ENCODE results near the gene BOLA1.
A peak's percentile ranks its signal among the peaks of the same experiment; 100 is the strongest.

BOLA1 gene

DNA sequence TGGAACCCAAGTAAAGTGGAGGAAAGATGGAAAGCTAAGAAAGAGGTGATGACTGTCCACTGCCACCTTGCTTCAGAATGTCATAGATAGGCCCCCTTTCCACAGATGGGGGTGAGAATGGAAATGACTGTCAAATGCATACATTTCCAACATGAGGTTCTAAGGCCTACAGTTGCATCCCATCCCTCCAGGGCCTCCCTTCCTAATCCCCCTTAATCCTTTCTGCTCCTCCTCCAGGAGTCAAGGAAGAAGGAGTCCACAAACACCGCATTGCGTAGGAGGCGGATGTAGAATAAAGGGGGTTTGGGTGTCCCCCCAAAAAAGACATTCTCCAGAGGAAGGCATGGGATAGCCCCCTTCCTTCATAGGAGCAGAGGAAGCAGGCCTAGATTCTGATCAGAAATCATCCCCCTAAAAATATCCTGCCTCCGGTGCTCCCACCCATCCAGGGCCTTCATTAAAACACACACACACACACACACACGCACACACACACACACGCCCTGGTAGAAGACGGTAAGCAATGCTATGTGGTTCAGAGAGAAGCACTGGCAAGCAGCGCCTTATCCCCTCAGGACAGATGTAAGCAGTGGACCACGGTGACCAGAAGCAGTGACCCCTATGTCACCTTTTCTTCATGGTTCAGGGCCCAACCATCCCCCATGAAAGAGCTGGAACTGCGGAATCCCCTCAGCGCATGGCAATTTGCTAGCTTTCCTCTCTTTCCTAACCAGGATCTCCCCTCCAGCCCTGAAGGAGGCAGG lies 16.2 kb downstream of the BOLA1 start:
- H3K27ac Mint-ChIP-seq: peak overlapping the region; percentile 96
- H3K4me3 Mint-ChIP-seq: peak overlapping the region; percentile 81
- H3K4me1 Mint-ChIP-seq: peaks cover 71% of the 10 kb centered on the region
- H3K9me3 Mint-ChIP-seq: no peaks in the 10 kb centered on the region
- H3K27me3 Mint-ChIP-seq (ENCODE audit: low read depth, poor library complexity): peaks cover 12% of the 10 kb centered on the region
- peak; percentile 62 for DNase-seq
- peaks cover 34% of the 10 kb centered on the region for H3K36me3 Mint-ChIP-seq (ENCODE audit: low read depth)
- TF ChIP-seq CTCF (IDR thresholded peaks at IDR 0.05): no peak

GRCh38 chr1:149916193-149916897 lies 17.0 kb downstream of the BOLA1 start:
- H3K4me3 Mint-ChIP-seq: peak overlapping the region; percentile 81
- H3K9me3 Mint-ChIP-seq: no peaks in the 10 kb centered on the region
- peaks cover 10% of the 10 kb centered on the region for H3K27me3 Mint-ChIP-seq (ENCODE audit: low read depth, poor library complexity)
- H3K36me3 Mint-ChIP-seq (ENCODE audit: low read depth): peaks cover 27% of the 10 kb centered on the region
- peak overlapping the region; percentile 96 for H3K27ac Mint-ChIP-seq
- TF ChIP-seq CTCF (IDR thresholded peaks at IDR 0.05): no peak
- peaks cover 64% of the 10 kb centered on the region for H3K4me1 Mint-ChIP-seq
- DNase-seq: peak; percentile 26

- peaks cover 6% of the 10 kb centered on the region for H3K27me3 Mint-ChIP-seq (ENCODE audit: low read depth, poor library complexity)
- H3K4me1 Mint-ChIP-seq: peaks cover 63% of the 10 kb centered on the region
- TF ChIP-seq CTCF (IDR thresholded peaks at IDR 0.05): no peak
- peaks cover 26% of the 10 kb centered on the region for H3K36me3 Mint-ChIP-seq (ENCODE audit: low read depth)
- no peak for DNase-seq
- peak overlapping the region; percentile 81 for H3K4me3 Mint-ChIP-seq
- H3K9me3 Mint-ChIP-seq: no peaks in the 10 kb centered on the region
- no peak overlapping the region for H3K27ac Mint-ChIP-seq
These were observed 17.5 kb downstream of the BOLA1 start for GRCh38 chr1:149916898-149917252.

DNA sequence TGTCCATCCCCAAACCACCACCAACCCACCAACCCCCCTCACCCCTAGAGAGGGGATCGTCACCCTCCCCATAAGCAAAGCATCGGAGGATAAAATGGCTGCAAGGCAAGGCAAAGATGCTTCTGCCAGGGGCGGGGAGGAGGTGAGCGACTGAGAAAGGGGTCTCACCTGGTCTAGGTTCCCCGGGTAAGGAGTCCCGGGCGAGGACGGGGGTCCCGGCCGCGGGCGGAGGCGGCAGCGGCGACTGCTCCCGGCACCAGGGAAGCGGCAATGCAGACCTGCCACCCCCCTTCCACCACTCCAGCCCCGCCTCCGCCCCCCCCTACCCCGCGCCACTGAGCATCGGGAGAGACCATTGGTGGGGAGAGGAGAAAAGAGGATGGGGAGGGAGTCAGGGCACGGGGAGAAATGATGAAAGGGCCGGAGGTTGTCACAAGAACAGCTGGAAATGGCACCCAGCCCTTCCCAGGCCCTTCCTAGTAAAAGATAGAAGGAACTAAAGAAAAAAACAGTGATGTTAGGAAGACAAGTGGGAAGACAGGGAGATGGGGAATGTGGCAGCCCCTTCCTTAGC lies 18.3 kb downstream of the BOLA1 start, which contains the start of gene SV2A:
Gene SV2A (minus strand): TSS at position 274 of the 574 bp plus-strand sequence. CDS start 4,004 bp downstream, outside the sequence.
- DNase-seq: peak; percentile 68
- Mint-ChIP-seq H3K36me3 (ENCODE audit: low read depth) (peaks cover 23% of the 10 kb centered on the region), H3K4me3 (peak within 1 kb of the TSS; percentile 81), H3K4me1 (peaks cover 65% of the 10 kb centered on the region), H3K9me3 (no peaks in the 10 kb centered on the region), H3K27ac (no peak within 1 kb of the TSS), H3K27me3 (ENCODE audit: low read depth, poor library complexity) (peaks cover 6% of the 10 kb centered on the region)
- no peak for TF ChIP-seq CTCF (IDR thresholded peaks at IDR 0.05)

GRCh38 chr1:149923626-149924025 lies 24.3 kb downstream of the BOLA1 start:
- no peak for DNase-seq
- Mint-ChIP-seq H3K4me1 (peaks cover 50% of the 10 kb centered on the region), H3K27me3 (ENCODE audit: low read depth, poor library complexity) (no peaks in the 10 kb centered on the region), H3K4me3 (no peak overlapping the region), H3K27ac (no peak overlapping the region), H3K9me3 (no peaks in the 10 kb centered on the region), H3K36me3 (ENCODE audit: low read depth) (peaks cover 47% of the 10 kb centered on the region)
- TF ChIP-seq CTCF (IDR thresholded peaks at IDR 0.05): no peak

Measured in nephron progenitor cell (in vitro differentiated cells).